ENCODE results near the gene VWA8.
"Not testable (repeated sequence)": the region's sequence is repeated elsewhere in the genome, so short reads cannot be mapped to it uniquely, and the experiment has no call there.

Gene VWA8

DNA sequence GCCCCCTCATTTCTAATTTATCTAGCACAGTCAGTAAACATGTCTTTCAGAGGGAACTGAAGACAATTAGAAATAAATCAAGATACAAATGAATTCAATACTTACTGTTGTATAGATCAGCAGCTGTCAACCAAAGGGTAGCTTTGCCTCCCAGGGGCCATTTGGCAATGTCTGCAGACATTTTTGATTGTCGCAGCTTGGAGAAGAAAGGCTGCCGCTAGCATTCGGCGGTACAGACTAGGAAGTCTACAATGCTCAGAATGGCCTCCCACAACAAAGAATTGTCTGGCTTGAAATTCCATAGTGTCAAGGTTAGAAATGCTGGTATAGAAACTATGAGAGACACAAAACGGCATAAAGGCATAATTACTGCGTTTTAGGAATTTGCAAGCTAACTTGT is 412.0 kb downstream of the VWA8 start:
- TF ChIP-seq ZNF274 (IDR thresholded peaks at IDR 0.05; ENCODE audit: low read depth, low read length), result no peak
- no peak overlapping the region for H3K4me3 ChIP-seq (ENCODE audit: low read length)

DNA sequence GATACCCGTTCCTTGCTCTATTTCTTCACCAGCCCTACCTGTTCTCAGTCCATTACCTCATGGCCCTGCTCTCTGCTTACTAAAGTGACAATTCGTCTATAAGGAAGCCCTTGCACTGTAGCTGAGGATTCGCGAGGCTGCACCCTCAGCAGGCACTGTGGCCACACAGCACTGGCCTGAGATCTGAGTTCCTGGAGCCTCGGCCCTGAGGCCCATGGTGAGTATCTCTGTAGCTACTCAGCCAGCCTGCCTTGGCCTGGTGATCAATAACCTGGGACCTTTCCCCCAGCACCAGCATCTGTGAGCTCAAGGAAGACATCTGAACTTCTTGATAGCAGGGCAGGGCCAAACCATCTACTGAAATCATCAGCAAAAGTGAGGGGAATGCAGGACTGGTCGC is 412.9 kb downstream of the VWA8 start:
- no peak for TF ChIP-seq ZNF274 (IDR thresholded peaks at IDR 0.05; ENCODE audit: low read depth, low read length)
- no peak overlapping the region for H3K4me3 ChIP-seq (ENCODE audit: low read length)

DNA sequence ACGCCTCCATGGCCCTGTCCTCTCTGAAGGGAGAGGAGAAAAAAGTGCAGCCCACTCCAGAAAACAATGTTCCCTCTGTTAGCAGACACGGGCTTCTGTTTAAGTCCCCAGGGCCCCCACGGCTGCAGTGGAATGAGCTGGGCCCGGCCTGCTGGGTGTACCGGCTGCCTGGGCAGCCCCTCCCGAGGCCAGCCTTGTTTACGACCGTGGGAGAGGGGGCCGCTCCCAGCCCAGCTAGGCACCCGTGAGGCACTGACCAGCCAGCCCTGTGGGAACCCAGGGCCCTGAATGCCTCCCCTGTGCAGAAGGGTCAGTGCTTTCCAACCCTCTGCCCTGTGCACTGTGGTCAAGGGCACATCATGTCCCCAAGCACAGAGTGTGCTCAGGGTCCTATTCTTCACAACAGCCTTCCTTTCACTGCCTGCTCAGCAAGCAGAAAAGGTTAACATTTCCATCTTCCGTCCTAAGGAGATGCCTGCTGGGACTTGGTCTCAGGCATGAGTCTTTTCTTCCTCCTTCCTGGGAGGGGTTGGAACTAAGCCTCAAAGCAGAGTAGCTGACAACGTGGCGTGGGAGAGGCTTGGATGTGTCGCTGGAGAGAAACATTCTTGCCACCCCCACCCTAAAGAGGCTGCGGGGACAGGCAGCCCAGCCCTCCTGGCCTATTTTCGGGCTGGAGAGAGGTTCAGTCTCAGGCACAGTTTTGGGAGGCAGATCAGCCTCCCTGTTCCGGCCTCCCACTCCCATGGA is 413.5 kb downstream of the VWA8 start:
- no peak for TF ChIP-seq ZNF274 (IDR thresholded peaks at IDR 0.05; ENCODE audit: low read depth, low read length)
- no peak overlapping the region for H3K4me3 ChIP-seq (ENCODE audit: low read length)

DNA sequence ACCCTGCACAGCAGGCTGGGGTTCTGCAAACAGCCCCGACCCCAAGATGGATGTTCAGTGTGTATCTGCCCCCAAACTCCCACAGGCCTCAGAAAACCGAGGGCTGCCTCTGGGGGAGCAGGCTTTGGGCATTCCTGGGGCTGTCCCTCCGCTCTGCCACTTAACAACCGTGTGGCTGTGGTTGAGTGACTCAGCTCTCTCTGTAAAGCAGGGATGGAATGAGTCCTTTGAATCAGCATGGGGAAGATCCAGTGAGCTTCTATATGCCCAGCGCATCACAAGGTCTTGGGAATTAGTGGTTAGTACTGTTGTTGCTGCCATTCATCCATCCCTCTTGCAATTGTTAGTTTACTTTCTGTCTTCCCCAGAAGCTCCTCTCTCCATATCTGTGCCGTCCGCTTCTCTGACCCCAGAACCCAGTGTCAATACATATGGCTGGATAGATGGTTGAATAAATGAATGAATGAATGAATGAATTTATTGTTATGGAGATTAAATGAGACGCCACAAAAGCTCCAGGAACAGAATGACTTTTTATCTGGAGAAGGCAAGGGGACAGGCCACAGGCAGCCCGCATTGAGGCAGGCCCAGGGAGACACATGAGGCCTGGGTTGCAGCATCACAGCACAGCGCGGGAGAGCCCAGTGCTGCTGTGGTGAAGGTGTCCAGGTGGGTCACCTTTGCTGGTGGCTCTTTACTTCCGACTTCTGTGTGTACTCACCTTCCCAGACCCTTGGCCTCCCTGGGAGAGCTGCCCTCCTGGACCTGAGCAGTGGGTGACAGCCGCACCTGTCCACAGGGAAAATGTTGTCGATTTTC is 414.3 kb downstream of the VWA8 start:
- TF ChIP-seq ZNF274 (IDR thresholded peaks at IDR 0.05; ENCODE audit: low read depth, low read length), result no peak
- no peak overlapping the region for H3K4me3 ChIP-seq (ENCODE audit: low read length)

DNA sequence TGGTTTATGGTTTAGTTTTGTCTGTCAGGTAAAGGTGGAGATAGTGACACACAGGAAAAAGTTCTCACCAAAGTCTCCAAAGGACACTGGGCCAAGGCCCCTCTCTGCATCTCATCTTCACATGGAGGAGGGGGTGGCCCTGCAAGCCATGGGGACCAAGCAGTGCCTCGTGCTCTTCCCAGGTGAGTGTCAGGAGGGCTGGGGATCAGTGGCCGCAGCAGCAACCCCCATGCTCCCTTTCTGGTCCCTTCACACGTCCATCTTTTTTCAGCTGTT is 415.5 kb downstream of the VWA8 start:
- no peak for TF ChIP-seq ZNF274 (IDR thresholded peaks at IDR 0.05; ENCODE audit: low read depth, low read length)
- H3K4me3 ChIP-seq (ENCODE audit: low read length), result no peak overlapping the region

DNA sequence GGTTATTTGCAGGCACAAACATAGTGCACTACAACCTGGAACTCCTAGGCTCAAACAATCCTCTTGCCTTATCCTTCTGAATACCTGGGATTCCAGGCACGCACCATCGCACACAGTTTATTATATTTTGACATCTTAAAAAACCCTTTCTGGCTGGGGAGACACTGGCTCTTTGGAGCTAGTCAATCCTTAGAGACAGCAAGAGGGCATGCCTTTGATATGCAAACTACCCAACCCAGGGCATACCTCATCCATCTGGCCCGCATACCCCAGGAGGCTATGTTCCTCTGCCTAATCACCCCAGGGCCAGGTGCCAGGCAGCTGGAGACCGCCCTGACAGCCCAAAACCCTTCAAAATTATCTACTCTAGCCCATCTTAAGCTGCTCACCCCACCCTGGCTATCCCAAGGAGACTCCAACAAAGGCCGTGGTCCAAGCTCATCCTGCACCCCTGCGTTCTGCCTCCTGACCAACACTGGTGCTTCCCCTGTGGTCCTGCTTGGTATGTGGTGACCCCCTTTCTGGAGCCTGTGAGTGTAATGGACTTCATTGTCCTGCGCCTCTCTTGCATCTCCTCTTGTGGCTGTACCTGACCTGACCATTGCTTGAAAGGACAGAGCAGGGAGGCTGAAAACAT is 417.1 kb downstream of the VWA8 start:
- TF ChIP-seq ZNF274 (IDR thresholded peaks at IDR 0.05; ENCODE audit: low read depth, low read length), result no peak
- no peak overlapping the region for H3K4me3 ChIP-seq (ENCODE audit: low read length)

DNA sequence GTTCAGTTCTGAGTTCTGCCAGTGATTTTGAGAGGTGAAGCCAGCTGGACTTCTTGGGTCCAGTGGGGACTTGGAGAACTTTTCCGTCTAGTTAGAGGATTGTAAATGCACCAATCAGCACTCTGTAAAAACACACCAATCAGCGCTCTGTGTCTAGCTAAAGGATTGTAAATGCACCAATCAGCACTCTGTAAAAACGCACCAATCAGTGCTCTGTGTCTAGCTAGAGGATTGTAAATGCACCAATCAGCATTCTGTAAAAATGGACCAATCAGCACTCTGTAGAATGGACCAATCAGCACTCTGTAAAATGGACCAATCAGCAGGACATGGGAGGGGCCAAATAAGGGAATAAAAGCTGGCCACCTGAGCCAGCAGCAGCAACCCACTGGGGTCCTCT is 418.1 kb downstream of the VWA8 start:
- not testable (repeated sequence) for H3K4me3 ChIP-seq (ENCODE audit: low read length)

DNA sequence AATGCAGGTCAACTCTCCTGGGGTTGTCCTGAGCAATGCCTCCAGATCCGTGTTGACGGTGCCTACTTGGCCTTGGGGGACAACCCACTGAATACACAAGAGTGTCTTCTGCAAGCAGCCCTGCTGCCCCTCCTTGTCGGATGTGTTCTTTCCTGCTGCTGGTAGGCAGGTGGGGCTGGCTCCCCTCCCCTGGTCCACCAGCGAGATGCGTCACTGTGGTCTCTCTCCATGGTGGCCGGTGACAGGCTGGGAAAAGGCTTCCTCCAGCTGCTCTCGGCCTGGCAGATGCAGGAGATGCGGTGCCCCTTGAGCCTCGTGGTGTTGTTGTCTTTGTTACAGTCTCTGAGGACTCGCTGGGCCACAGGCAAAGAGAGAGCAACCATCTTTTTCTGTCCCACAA is 418.6 kb downstream of the VWA8 start:
- no peak for TF ChIP-seq ZNF274 (IDR thresholded peaks at IDR 0.05; ENCODE audit: low read depth, low read length)
- H3K4me3 ChIP-seq (ENCODE audit: low read length), result no peak overlapping the region

DNA sequence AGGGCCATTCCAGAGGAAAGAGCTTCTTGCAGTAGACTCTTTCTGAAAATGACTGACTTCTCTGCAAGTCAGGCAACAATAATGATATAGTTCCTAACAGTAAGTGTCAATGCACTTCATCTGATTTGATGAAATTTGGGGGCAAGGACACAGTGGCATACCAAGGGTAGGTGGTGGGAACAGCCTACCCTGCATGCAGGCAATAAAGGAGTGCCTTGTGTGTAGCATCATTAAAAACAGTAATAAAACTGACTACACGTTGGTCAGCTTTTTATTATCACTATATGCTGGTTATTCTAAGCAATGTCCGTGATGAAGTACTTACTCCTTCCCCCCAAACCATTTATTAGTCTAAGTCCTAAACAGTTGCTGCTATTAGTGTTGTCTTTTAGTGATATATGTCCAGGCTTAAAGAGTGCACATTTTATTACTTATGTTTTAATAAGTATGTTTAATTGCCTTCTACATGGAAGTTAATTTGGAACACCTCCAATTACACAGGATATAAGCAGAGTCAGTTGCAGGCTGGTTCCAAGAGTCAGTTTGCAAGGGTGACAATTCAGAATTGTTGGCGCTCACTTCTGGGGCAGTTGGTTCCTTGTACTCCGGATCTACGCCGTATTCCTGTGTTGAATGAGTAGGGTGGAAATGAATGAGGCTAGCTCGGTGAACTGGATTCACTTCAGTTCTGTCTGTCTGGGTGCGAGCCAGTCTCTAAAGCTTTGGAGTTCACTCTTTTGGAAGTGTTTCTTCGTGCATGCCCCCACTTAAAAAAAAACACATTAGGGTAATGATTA is 419.6 kb downstream of the VWA8 start:
- TF ChIP-seq ZNF274 (IDR thresholded peaks at IDR 0.05; ENCODE audit: low read depth, low read length), result no peak
- no peak overlapping the region for H3K4me3 ChIP-seq (ENCODE audit: low read length)

DNA sequence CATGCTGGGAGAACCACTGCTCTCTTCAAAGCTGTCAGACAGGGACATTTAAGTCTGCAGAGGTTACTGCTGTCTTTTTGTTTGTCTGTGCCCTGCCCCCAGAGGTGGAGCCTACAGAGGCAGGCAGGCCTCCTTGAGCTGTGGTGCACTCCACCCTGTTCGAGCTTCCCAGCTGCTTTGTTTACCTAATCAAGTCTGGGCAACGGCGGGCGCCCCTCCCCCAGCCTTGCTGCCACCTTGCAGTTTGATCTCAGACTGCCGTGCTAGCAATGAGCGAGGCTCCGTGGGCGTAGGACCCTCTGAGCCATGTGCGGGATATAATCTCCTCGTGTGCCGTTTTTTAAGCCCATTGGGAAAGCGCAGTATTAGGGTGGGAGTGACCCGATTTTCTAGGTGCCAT is 420.7 kb downstream of the VWA8 start:
- not testable (repeated sequence) for H3K4me3 ChIP-seq (ENCODE audit: low read length)

DNA sequence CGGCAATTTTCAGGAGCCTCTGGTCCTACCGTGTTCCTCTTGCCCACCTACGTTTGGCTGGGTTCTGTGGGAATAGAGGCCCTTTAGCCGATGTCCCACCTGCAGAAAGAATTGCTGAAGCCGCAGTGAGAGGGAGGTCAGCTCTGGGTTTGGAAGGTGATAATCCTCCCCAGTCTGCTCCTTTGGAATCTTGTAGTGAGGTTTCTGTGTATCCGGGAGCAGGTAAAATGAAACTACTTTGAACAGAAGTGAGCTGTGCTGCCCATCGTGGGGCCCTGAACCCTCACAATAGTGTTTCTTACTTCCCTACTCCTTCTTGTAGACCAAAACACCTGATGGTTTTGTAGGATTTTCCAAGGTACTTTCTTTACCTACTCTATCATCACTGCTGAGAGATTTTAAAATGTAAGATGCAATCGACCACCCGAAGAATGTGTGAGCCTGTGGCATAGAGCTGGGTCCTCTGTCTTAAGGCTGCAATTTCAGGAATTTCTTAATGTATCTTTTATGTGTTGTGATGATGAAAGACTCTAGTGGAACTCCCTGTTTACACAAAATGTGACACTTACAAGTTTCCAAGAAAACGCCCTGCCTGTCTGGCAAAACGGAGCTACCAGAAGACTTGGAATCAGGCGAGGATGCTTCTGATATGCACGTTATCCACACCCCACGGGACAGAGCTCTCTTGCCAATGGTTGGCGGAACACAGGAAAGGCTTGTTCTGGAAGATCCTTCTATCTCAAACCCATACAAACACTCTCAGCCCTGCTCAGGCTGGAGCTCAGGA is 427.4 kb downstream of the VWA8 start:
- H3K4me3 ChIP-seq (ENCODE audit: low read length), result no peak overlapping the region
- no peak for TF ChIP-seq ZNF274 (IDR thresholded peaks at IDR 0.05; ENCODE audit: low read depth, low read length)

DNA sequence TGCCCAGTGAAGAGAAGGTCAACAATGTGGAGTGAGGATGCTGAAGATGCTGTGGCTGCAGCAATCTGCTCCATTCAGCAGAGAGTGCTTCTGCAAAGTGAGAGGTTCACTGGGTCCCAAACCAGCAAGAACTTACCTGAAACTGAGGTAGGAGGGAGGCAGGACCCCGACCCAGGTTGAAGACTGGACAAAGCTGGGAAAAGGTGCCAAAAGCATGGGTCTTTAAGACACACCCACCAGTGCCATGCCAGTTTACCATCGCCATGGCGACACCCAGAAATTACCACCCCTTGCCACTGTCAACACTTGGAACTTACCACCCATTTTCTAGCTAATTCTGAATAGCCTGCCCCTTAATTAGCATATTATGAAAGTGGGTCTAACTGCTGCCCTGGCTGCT is 432.9 kb downstream of the VWA8 start:
- no peak for TF ChIP-seq ZNF274 (IDR thresholded peaks at IDR 0.05; ENCODE audit: low read depth, low read length)
- no peak overlapping the region for H3K4me3 ChIP-seq (ENCODE audit: low read length)

DNA sequence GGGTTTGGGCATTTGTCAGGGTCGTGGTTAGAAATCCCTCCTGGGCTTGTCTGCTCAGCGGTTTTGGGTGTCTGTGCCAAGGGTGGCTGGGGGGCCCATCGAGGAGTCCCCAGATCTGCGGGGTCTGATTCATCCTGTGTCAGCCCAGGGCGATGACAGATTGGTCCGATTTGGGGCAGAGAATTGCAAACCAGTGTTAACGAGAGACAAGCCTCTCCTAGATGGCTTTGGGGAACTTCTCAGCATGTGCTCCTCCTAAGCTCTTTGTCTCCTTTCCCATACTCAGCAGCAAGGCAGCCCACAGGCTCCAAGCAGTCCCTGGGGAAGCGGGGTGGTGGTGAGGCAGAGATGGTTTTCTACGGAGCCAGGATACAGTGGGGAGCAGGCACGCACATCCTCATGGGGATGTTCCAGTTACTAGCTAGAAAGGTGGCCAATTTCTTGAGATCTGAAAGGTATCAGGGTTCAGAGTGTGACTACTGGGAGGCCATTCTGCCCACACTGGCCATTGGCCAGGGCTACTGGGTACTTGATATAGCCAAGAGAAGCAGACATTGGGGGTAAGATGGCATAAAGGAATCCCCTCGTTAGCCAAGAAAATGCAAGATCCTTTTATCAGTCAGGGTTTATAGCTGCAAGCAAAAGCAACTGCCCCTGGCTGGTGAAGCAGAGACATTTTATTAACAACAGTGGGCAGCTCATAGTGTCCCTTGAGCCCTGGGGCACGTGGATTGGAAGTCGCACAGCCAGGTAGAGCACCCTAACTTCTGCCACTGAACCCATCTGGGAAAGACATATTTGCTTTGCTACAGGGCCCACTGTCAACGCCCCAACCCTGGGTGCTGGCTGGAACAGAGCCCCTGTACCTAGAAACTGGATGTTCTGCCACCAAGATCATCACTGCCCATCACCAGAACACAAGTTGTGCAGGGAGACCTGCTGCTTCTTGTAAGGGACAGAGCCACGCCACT is 440.0 kb downstream of the VWA8 start:
- no peak for TF ChIP-seq ZNF274 (IDR thresholded peaks at IDR 0.05; ENCODE audit: low read depth, low read length)
- no peak overlapping the region for H3K4me3 ChIP-seq (ENCODE audit: low read length)

Measured in GM08714 (cell line).